ENCODE results near the gene ALDH18A1. TPM values are rescaled to one million over a fixed set of nuclear protein-coding genes. Genes with fewer than 3 reads are reported as not detected.

Gene ALDH18A1
- total and polyA plus RNA-seq, 2 donors (not counting 1 experiment from before 2014, with no cell fraction given) = 12.4 to 27.6 TPM

- H3K27me3 Mint-ChIP-seq = no peaks in the 10 kb centered on the region
- no peak overlapping the region for H3K9ac ChIP-seq (ENCODE audit: low read length)
- no peak for ATAC-seq (ENCODE audit: low read depth)
- POLR2A ChIA-PET = no interaction called here
- no peak overlapping the region for H3K4me3 ChIP-seq (ENCODE audit: control extremely low read depth in 1 of 5, extremely low read depth in 1 of 5, insufficient read depth in 1 of 5, low read depth in 2 of 5, low read length in 4 of 5)
- 100% methylated on average over 4 of the region's 4 CpGs for WGBS (ENCODE audit: insufficient coverage)
- H3K9me3 ChIP-seq (ENCODE audit: control extremely low read depth in 1 of 3, control insufficient read depth in 2 of 3, insufficient read depth in 1 of 3, low read length in 2 of 3) = no peaks in the 10 kb centered on the region
- DNase-seq = no peak
- no peaks in the 10 kb centered on the region for H3K4me1 Mint-ChIP-seq
- H3K4me1 ChIP-seq (ENCODE audit: control insufficient read depth in 2 of 2, insufficient read depth in 2 of 2, low read length in 2 of 2) = no peaks in the 10 kb centered on the region
- H3K27ac Mint-ChIP-seq = no peak overlapping the region
- H3K79me2 ChIP-seq (ENCODE audit: control insufficient read depth, insufficient read depth, low read length) = no peaks in the 10 kb centered on the region
- peaks cover 16 to 79% of the 10 kb centered on the region in 2 experiments for H3K36me3 ChIP-seq (replicated peaks in 1 of 2; ENCODE audit: control extremely low read depth in 1 of 2, control insufficient read depth in 1 of 2, extremely low read depth in 1 of 2, insufficient read depth in 2 of 2, low read length in 1 of 2)
- no peak overlapping the region for H3K27ac ChIP-seq (ENCODE audit: low read length in 2 of 2)
- H3K27me3 ChIP-seq (replicated peaks in 1 of 4; ENCODE audit: control extremely low read depth in 1 of 4, control insufficient read depth in 3 of 4, insufficient read depth in 4 of 4, low read length in 3 of 4) = no peaks in the 10 kb centered on the region
- intact Hi-C loops (cut with micrococcal nuclease) = no loop called here
- no peak for TF ChIP-seq CTCF (IDR thresholded peaks at IDR 0.05)
- no peak for TF ChIP-seq EZH2 (IDR thresholded peaks at IDR 0.05; ENCODE audit: borderline replicate concordance, insufficient read depth, low read depth, low read length, poor library complexity, severe bottlenecking)
- no peak overlapping the region for H2AFZ ChIP-seq (ENCODE audit: insufficient read depth, low read depth, low read length, poor library complexity, severe bottlenecking)
- H3K4me2 ChIP-seq (replicated peaks; ENCODE audit: low read depth, low read length, poor library complexity, severe bottlenecking) = no peak overlapping the region
- CTCF ChIA-PET = no interaction called here
- H3K9me3 Mint-ChIP-seq (ENCODE audit: insufficient read depth) = no peaks in the 10 kb centered on the region
- H4K20me1 ChIP-seq (ENCODE audit: control insufficient read depth, insufficient read depth, low read length, poor library complexity, severe bottlenecking) = no peaks in the 10 kb centered on the region
- no peak overlapping the region for H3K4me3 Mint-ChIP-seq
Measured at GRCh38 chr10:95637911-95638310, 18.6 kb downstream of the ALDH18A1 start.

- ATAC-seq (ENCODE audit: low read depth) (no peak), DNase-seq (no peak)
- Histone ChIP-seq H3K4me1 (ENCODE audit: control insufficient read depth in 2 of 2, insufficient read depth in 2 of 2, low read length in 2 of 2) (no peaks in the 10 kb centered on the region), H3K9ac (ENCODE audit: low read length) (no peak overlapping the region), H3K4me2 (replicated peaks; ENCODE audit: low read depth, low read length, poor library complexity, severe bottlenecking) (no peak overlapping the region), H3K36me3 (replicated peaks in 1 of 2; ENCODE audit: control extremely low read depth in 1 of 2, control insufficient read depth in 1 of 2, extremely low read depth in 1 of 2, insufficient read depth in 2 of 2, low read length in 1 of 2) (peaks cover 18 to 78% of the 10 kb centered on the region in 2 experiments), H3K79me2 (ENCODE audit: control insufficient read depth, insufficient read depth, low read length) (no peaks in the 10 kb centered on the region), H3K27ac (ENCODE audit: low read length in 2 of 2) (no peak overlapping the region), H3K27me3 (replicated peaks in 1 of 4; ENCODE audit: control extremely low read depth in 1 of 4, control insufficient read depth in 3 of 4, insufficient read depth in 4 of 4, low read length in 3 of 4) (no peaks in the 10 kb centered on the region), H3K9me3 (ENCODE audit: control extremely low read depth in 1 of 3, control insufficient read depth in 2 of 3, insufficient read depth in 1 of 3, low read length in 2 of 3) (no peaks in the 10 kb centered on the region), H4K20me1 (ENCODE audit: control insufficient read depth, insufficient read depth, low read length, poor library complexity, severe bottlenecking) (no peaks in the 10 kb centered on the region), H2AFZ (ENCODE audit: insufficient read depth, low read depth, low read length, poor library complexity, severe bottlenecking) (no peak overlapping the region), H3K4me3 (ENCODE audit: control extremely low read depth in 1 of 5, extremely low read depth in 1 of 5, insufficient read depth in 1 of 5, low read depth in 2 of 5, low read length in 4 of 5) (no peak overlapping the region)
- no peaks in the 10 kb centered on the region for H3K4me1 Mint-ChIP-seq
- intact Hi-C loops (cut with micrococcal nuclease) = no loop called here
- H3K27me3 Mint-ChIP-seq = no peaks in the 10 kb centered on the region
- ChIA-PET POLR2A (no interaction called here), CTCF (interaction anchor here (1.3 kb wide), 1 partner anchor 228 kb away, joined by 3 read pairs; no protein-coding TSS in a partner anchor)
- TF ChIP-seq EZH2 (IDR thresholded peaks at IDR 0.05; ENCODE audit: borderline replicate concordance, insufficient read depth, low read depth, low read length, poor library complexity, severe bottlenecking) (no peak), CTCF (IDR thresholded peaks at IDR 0.05) (no peak)
- H3K4me3 Mint-ChIP-seq = no peak overlapping the region
- no peaks in the 10 kb centered on the region for H3K9me3 Mint-ChIP-seq (ENCODE audit: insufficient read depth)
- H3K27ac Mint-ChIP-seq = no peak overlapping the region
- WGBS (ENCODE audit: insufficient coverage) = 100% methylated on average over 5 of the region's 10 CpGs
Measured at GRCh38 chr10:95637140-95637539, 19.4 kb downstream of the ALDH18A1 start.

Data from B cell (primary cell).